ENCODE results near the gene PTCD2.
A peak's percentile ranks its signal among the peaks of the same experiment; 100 is the strongest.
"Not testable (repeated sequence)": the region's sequence is repeated elsewhere in the genome, so short reads cannot be mapped to it uniquely, and the experiment has no call there.

The PTCD2 gene

DNA sequence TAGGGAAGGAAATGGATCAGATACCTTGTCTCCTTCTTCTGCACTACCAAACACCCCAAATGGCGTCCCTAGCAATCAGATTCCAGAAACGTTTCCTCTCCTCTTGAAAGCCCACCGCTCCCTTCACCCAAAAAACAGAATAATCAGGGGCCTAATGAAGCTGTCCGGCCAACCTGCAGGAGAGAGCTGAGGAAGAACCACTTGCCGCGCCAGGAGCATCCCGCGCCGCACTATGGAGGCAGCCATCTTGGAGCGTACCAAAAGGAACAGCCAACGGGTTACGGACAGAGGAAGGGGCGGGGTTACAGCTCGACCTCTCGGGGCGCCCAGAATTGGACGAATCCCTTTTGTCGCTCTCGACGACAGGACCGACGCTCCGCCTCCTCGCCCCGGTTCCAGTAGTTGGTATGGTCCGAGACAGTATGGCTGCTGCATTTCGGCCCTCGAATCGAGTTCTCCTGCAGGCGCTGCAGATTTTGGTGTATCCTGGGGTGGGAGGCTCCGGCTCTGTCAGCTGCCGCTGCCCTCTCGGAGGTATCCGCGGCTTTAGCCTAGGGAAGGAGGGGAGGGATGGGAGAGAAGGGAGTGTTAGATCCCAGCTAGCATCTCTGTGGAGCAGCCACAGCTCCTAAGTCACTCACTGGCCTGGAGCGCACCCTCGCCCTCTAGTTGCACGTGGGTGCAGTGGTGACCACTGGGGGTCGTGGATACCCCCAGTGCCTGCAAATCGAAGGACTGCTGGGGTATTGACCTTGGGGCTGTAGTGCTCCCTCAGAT, at the start of gene PTCD2, which contains the start of gene MRPS27:
Gene PTCD2, plus strand, starts transcription at position 398 of the 777 bp plus-strand sequence. Its CDS starts 10 bp downstream, at position 408.
Gene MRPS27, minus strand, starts transcription at position 265 of the 777 bp plus-strand sequence. Its CDS starts 19 bp downstream, at position 246.
- DNase-seq, result peak; percentile 96 to 97

- no peak for DNase-seq
Observed at GRCh38 chr5:72271702-72272101, 48.5 kb upstream of the PTCD2 start.

GRCh38 chr5:72272398-72272797, 47.8 kb upstream of the PTCD2 start:
- DNase-seq, result no peak

GRCh38 chr5:72273547-72273946, 46.6 kb upstream of the PTCD2 start:
- no peak for DNase-seq

DNA sequence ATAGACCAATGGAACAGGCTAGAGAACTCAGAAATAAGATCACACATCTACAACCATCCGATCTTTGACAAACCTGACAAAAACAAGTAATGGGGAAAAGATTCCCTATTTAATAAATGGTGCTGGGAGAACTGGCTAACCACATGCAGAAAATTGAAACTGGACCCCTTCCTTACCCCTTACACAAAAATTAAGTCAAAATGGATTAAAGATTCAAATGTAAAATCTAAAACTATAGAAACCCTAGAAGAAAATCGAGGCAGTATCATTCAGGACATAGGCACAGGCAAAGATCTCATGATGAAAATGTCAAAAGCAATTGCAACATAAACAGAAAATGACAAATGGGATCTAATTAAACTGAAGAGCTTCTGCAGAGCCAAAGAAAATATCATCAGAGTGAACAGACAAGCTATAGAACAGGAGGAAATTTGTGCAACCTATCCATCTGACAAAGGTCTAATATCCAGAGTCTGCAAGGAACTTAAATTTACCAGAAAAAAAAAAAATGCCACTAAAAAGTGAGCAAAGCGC, 43.9 kb upstream of the PTCD2 start:
- DNase-seq, result no peak

GRCh38 chr5:72280581-72281069, 39.5 kb upstream of the PTCD2 start:
- peak in 1 of 2 donors; percentile 10 for DNase-seq

DNA sequence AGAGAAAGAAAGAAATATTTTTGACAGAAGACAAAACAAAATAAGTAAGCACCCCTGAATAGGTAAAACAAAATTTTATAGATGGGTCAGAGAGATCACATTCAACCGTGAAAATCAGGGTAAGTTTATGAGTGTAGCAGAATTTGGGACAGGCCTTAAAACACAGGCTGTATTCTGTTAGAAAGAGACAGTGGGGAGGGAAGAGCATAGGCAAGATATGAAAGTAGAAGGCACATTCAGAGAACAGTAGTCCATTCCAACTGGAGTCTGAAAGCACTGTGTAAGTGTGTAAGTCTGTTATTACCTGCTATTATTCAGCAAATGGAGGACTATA, 38.8 kb upstream of the PTCD2 start:
- no peak for DNase-seq

DNA sequence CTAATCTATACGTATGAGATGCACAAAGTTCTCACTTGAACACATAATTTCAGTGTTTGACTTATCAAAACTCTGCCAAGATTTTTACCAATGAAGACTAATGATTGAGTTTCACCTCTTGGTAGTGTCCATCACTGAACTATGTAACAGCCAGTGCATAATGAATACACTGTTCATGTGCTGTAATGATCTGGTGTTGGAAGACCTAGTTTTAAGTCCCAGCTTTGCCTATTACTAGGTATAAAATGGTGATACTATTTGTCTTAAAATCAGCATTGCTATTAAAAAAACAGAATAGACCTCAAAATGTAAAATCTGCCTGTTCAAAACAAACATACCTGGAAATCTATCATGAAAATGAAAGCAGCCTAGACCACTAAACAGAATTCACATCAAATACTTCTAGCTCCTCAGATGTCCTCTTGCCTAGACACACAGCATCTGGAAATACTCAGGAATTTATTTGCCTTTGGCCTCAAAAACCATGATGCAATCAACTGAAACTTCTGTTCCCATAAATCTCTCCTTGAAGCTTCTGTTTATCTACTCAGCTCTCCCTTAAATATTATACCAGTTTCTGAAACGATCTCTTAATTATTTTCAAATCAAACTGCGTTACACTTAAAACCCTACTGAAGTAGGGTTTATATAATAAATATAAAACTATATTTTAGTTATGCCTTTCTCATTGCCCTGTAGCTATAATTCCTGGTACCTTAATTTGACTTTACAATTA, 38.2 kb upstream of the PTCD2 start:
- DNase-seq, result no peak

DNA sequence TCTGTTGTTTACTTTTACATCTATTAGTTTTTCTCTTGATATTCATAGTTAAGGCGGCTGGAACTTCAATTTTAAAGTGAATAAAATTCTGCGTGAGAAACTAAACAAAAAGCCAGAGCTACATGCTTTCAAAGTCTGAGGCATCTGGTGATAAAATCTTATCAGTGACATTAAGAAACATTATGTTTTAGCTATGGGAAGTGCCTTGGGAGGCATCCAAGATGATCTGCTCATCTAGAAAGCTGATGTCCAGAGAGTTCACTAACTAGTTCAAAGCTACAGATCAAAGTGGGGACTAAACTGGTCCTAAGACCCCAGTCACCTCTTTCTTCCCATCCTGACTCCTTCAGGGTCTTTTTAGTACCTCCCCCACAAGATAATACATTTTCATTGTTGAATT, 37.3 kb upstream of the PTCD2 start:
- DNase-seq, result no peak

GRCh38 chr5:72283358-72283757, 36.8 kb upstream of the PTCD2 start:
- no peak for DNase-seq

DNA sequence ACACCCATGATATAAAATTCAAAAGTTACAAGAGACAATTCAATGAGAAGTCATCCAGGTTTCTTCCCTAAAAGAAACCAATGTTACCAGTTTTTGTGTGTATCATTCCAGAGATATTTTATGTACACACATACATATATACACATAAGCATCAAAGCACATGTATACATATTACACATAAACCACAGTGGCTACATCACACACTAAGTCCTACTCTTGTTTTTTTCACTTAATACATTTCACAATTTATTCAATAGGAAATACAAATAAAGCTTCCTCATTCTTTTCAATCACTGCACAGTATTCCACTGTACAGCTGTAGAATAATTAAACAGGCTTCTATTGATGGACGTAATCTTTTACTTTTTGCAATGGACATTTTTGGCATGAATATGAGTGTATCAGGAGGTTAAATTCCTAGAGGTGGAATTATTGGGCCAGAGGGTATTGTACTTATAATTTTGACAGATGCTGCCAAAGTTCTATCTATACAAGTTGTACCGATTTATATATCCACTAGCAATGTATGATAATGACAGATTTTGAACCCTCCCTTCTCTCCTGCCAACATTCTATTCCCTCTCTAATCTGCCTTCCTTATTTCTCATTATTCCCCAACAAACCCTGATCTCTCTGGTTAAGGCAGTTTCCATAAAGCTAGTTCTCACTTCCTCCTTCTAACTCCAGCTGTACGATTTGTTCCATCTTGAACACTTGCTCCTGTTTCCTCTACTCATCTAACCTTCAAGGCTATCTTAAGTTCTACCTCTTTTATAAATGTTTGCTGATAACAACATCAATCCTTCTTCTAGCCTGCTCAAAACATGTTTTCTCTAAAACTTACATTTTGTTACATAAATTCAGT, 35.4 kb upstream of the PTCD2 start:
- no peak for DNase-seq

DNA sequence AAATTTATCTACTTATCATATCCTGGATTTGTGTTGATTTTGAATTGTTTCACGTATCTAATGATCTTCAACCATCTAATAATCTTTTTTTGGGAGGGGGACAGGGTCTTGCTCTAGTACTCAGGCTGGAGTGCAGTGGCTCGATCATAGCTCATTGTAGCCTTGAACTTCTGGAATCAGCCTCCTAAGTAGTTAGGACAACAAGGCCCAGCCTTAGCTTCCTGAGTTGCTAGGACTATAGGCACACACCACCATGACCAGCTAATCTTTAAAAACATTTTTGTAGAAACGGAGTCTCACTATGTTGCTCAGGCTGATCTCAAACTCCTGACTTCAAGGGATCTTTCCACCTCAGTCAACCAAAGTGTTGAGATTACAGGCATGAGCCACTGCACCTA, 34.8 kb upstream of the PTCD2 start:
- no peak for DNase-seq

GRCh38 chr5:72286798-72287197, 33.4 kb upstream of the PTCD2 start:
- no peak for DNase-seq

GRCh38 chr5:72288924-72289323, 31.2 kb upstream of the PTCD2 start:
- no peak for DNase-seq

DNA sequence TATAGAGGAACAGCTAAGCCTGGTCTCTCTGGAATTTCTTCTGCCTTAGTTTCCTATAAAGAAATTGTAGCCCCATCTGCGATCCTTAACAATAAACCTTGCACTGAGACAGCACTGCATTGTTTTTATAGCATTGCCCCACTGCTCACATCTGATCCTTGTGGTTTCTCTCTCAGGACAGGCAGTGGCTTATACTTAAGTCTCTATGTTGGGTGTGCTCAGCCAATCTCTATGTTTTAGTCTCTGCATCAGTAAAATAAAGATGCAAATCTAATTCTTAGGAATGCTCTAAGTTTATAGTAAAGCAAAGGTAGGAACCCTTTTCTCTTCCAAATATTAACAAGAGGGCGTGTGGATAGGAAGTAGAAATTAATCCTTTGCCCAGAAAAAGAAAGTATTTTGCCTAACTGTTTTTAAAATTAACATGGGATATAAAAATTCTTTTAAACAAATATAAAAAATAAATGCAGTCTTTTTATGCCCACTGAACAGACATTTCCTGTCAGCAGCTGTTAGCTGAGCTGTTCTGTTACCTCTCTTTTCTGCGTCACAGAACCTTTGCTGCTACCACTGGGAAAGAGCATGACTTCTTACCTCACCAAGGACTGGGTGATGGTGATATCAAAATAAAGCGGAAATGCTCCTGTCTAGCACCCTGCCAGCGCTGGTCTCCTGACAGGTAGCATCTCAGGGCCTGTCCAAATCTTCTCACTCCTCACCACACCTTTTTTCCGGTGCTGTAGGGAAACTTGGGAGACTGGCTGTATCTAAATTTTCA, 29.6 kb upstream of the PTCD2 start:
- no peak for DNase-seq

GRCh38 chr5:72291601-72292000, 28.6 kb upstream of the PTCD2 start:
- no peak for DNase-seq

GRCh38 chr5:72292411-72292810, 27.8 kb upstream of the PTCD2 start:
- no peak for DNase-seq

DNA sequence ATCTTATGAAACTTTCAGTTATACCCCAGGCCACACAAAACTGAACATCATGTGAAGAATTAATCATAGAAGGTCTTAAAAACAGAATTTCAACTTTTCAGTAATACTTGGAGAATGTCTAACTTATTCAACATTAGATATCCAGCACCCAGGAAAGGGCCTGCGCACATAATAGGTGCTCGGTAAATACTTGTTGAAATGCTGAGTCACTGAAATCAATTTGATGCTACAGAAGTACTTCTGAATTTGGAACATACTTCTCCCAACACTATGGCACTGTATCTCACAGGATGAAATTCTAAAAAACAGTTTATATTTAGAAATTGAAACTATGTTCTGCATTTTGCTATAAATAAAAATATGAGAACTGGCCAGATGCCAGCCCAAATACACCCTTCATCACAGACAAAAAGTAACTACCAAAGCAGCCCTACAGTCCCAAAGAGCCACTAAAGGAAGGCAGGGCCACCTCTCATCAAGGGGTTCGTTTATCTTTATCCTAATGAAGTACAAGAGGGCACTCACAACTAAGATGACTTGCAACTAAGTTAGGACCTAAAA, 26.6 kb upstream of the PTCD2 start:
- DNase-seq, result no peak

DNA sequence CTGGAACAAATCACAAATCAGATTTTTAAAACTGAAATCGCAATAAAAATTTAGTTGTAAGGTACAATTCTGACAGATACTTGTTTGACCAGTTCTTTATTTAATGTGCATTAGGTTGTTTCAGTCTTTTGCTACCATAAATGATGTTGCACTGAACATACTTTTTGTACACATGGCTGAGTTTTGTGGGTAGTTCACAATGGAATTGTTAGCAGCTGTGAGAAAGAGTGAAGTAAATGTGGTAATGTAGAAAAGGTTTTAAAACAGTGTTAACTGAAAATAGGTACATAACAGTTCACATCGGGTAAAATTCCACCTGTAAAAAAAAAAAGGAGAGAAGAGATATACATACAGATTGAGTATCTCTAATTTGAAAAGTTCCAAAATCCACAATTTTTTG, 25.7 kb upstream of the PTCD2 start:
- no peak for DNase-seq

- DNase-seq, result no peak
Observed at GRCh38 chr5:72295539-72295938, 24.6 kb upstream of the PTCD2 start.

DNA sequence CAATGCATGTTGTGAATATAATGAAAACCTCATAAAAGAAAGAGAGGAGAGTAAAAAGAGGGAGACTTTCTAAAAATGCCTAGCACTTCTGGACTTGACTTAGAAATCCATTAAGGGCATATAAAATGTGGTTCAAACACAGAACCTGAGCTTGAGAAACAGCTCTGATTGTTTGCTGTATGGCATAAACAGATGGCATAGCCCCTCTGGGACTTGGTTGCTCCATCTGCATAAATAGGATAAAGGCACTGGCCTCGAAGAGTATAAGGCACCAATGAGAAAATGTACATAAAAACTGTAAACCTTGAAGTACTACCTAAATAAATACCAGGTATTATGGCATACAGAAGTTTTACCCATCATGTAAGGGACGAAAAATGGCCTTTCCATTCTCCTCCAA, 23.9 kb upstream of the PTCD2 start:
- DNase-seq, result no peak

DNA sequence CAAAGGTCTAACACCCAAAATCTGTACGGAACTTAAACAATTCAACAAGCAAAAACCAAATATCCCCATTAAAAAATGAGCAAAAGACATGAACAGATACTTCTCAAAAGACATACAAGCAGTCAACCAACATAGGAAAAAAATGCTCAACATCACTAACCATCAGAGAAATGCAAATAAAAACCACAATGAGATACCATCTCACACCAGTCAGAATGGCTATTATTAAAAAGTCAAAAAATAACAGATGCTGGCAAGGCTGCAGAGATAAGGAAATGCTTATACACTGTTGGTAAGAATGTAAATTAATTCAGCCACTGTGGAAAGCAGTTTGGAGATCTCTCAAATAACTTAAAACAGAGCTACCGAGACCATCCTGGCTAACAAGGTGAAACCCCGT, 22.0 kb upstream of the PTCD2 start:
- DNase-seq, result not testable (repeated sequence)

Measured in CD4-positive, alpha-beta T cell treated with Interferon alpha-2 for 1 hour (primary cell).